ENCODE data around the gene SHTN1.

DNA sequence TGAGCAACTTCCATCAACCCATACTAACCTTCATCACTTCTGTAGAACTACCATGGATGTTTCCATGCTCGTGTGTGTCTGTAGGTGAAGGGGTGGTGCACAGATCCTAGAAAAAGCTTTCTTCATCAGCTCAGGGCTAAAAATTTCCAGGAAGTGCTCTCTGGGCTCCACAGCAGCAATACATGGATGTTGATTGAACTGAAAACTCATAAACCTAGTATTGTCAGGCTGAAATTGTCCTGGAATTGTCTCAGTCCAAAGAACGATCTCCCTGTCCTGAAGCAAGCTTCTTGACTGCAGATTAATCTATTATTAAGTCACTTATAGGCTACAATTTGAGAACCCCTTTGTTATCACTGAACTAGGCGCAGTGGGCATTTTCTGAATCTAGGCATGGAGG lies 115.9 kb downstream of the SHTN1 start:
- TF ChIP-seq, protein P1, sequence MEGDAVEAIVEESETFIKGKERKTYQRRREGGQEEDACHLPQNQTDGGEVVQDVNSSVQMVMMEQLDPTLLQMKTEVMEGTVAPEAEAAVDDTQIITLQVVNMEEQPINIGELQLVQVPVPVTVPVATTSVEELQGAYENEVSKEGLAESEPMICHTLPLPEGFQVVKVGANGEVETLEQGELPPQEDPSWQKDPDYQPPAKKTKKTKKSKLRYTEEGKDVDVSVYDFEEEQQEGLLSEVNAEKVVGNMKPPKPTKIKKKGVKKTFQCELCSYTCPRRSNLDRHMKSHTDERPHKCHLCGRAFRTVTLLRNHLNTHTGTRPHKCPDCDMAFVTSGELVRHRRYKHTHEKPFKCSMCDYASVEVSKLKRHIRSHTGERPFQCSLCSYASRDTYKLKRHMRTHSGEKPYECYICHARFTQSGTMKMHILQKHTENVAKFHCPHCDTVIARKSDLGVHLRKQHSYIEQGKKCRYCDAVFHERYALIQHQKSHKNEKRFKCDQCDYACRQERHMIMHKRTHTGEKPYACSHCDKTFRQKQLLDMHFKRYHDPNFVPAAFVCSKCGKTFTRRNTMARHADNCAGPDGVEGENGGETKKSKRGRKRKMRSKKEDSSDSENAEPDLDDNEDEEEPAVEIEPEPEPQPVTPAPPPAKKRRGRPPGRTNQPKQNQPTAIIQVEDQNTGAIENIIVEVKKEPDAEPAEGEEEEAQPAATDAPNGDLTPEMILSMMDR (conservative IDR thresholded peaks at IDR 0.05; ENCODE audit: low read depth in 2 of 2), result no peak
- TF ChIP-seq, protein P2, sequence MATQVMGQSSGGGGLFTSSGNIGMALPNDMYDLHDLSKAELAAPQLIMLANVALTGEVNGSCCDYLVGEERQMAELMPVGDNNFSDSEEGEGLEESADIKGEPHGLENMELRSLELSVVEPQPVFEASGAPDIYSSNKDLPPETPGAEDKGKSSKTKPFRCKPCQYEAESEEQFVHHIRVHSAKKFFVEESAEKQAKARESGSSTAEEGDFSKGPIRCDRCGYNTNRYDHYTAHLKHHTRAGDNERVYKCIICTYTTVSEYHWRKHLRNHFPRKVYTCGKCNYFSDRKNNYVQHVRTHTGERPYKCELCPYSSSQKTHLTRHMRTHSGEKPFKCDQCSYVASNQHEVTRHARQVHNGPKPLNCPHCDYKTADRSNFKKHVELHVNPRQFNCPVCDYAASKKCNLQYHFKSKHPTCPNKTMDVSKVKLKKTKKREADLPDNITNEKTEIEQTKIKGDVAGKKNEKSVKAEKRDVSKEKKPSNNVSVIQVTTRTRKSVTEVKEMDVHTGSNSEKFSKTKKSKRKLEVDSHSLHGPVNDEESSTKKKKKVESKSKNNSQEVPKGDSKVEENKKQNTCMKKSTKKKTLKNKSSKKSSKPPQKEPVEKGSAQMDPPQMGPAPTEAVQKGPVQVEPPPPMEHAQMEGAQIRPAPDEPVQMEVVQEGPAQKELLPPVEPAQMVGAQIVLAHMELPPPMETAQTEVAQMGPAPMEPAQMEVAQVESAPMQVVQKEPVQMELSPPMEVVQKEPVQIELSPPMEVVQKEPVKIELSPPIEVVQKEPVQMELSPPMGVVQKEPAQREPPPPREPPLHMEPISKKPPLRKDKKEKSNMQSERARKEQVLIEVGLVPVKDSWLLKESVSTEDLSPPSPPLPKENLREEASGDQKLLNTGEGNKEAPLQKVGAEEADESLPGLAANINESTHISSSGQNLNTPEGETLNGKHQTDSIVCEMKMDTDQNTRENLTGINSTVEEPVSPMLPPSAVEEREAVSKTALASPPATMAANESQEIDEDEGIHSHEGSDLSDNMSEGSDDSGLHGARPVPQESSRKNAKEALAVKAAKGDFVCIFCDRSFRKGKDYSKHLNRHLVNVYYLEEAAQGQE (IDR thresholded peaks at IDR 0.05; ENCODE audit: unreplicated experiment), result no peak
- TF ChIP-seq POLR2AphosphoS5 (IDR thresholded peaks at IDR 0.05; ENCODE audit: low read depth) (no peak), EZH2 (IDR thresholded peaks at IDR 0.05; ENCODE audit: low read depth, unreplicated experiment) (no peak), STAT1 (IDR thresholded peaks at IDR 0.05; ENCODE audit: unreplicated experiment) (no peak), EZH2phosphoT487 (IDR thresholded peaks at IDR 0.05; ENCODE audit: unreplicated experiment) (no peak), CREB1 (CRISPR knock-in tag; IDR thresholded peaks at IDR 0.05; ENCODE audit: low read depth) (no peak)
